ENCODE measurements around the gene HSPA12A. TPM values are rescaled to one million over a fixed set of nuclear protein-coding genes. Genes with fewer than 3 reads are reported as not detected.
A peak's percentile ranks its signal among the peaks of the same experiment; 100 is the strongest.

HSPA12A gene
- total and polyA plus RNA-seq, 2 donors, result 1.7 to 4.4 TPM

DNA sequence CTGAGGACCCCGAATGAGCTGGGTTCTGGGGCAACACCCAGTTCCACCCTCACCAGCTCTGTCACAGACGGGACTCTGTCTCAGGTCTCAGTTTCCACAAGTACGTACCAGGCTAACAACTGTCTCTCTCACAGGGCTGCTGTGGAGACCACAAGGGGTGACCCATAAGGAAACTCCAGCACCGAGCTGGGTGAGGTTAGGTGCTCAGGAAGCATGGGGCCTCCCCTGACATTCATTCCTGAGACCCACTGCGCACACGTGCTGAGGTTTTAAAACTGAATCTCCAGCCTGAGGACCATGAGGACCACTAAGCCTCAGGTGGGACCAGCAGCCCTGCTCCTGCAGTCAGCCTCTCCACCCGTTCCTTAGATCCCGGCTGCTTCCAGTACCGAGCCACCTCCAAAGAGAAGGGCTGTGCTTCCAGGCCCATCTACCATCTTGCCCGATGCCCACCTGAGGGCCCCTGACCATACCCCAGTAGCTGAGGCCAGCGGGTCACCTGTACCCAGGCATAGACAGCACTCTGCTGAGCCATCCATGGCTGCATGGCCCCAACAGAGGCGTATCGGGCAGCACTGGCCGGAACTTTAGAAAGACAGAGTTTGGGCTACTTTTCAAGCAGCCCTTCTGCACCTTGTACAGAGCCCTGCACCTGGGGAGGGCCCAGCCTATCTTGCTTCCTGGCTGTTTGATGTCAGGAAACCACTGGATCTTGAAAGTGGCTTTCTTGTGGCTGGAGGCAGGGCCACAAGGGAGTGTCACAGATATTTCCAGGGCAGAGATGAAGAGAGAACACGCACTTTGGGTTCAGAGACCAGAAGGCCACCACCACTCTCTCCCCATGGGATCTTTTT, 18.7 kb downstream of the HSPA12A start:
- Histone ChIP-seq H3K27me3 (ENCODE audit: control insufficient read depth in 2 of 2, insufficient read depth in 1 of 2, low read length in 1 of 2) (peaks cover 25 to 89% of the 10 kb centered on the region in 2 donors), H3K4me3 (ENCODE audit: low read length in 2 of 2) (no peak overlapping the region), H3K9me3 (ENCODE audit: control insufficient read depth in 2 of 2, insufficient read depth in 1 of 2, low read length in 1 of 2) (no peaks in the 10 kb centered on the region), H3K27ac (ENCODE audit: low read depth in 1 of 2, low read length in 1 of 2) (no peak overlapping the region), H3K36me3 (ENCODE audit: control insufficient read depth in 2 of 2, insufficient read depth in 2 of 2, low read length in 1 of 2) (no peaks in the 10 kb centered on the region), H3K4me1 (ENCODE audit: control insufficient read depth in 2 of 2, insufficient read depth in 2 of 2, low read length in 2 of 2) (peaks cover 15 to 21% of the 10 kb centered on the region in 2 donors)
- WGBS, result 63% methylated on average over 15 of the region's 15 CpGs
- DNase-seq (ENCODE audit: low read depth in 6 of 9, low spot score in 9 of 9), result peak in 8 of 9 donors; percentile 12 to 84 (median 44)

GRCh38 chr10:116722736-116723427, 19.5 kb downstream of the HSPA12A start:
- WGBS, result 96% methylated on average over 6 of the region's 6 CpGs
- no peak for DNase-seq (ENCODE audit: low read depth in 6 of 9, low spot score in 9 of 9)

DNA sequence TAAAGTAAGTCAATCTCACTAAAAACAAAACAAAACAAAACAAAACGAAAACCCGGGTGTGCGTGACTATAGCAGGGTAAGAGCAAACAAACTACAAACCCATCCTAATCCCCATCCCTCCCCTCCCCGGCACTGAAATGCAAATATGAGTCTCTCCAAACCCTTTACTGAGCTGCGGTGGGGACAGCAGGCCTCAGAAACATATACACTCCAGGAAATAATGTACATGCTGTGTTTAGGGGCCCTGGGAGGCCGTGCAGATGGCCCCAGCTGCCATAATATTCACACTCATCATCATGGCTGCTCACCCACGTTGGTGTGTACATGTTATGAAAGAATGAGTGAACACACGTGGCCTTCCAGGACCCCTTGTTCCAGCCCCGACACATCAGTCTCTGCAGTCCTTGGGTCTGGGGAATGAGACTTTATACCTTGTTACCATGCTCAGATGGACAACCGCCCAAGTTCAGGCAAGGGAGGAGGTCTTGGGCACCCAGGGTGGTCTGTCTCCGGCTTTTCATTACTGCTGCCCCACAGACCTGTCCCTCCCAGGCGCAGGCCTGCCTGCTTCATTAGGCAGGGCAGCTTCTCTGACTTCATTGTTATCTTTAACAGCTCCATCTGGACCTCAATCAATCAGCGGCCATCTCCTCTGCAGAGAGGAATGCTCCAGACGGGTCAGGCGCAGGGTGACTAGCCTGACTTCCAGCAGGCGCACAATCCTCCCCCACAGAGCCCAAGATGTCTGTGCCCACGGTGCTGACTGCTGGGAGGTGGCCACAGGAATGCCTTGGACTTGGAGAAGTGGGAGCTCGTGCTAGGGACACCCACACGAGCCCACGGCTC, 20.6 kb downstream of the HSPA12A start:
- no peaks in the 10 kb centered on the region for H3K9me3 ChIP-seq (ENCODE audit: control insufficient read depth in 2 of 2, insufficient read depth in 1 of 2, low read length in 1 of 2)
- H3K4me3 ChIP-seq (ENCODE audit: low read length in 2 of 2), result no peak overlapping the region
- H3K27ac ChIP-seq (ENCODE audit: low read depth in 1 of 2, low read length in 1 of 2), result no peak overlapping the region
- 79% methylated on average over 20 of the region's 20 CpGs for WGBS
- no peaks in the 10 kb centered on the region for H3K36me3 ChIP-seq (ENCODE audit: control insufficient read depth in 2 of 2, insufficient read depth in 2 of 2, low read length in 1 of 2)
- peaks cover 22 to 92% of the 10 kb centered on the region in 2 donors for H3K27me3 ChIP-seq (ENCODE audit: control insufficient read depth in 2 of 2, insufficient read depth in 1 of 2, low read length in 1 of 2)
- H3K4me1 ChIP-seq (ENCODE audit: control insufficient read depth in 2 of 2, insufficient read depth in 2 of 2, low read length in 2 of 2), result peaks cover 15 to 21% of the 10 kb centered on the region in 2 donors
- DNase-seq (ENCODE audit: low read depth in 6 of 9, low spot score in 9 of 9), result no peak

More at GRCh38 chr10:116722736-116723427, 19.5 kb downstream of the HSPA12A start:
- H3K27ac ChIP-seq (ENCODE audit: low read depth in 1 of 2, low read length in 1 of 2), result no peak overlapping the region
- no peak overlapping the region for H3K4me3 ChIP-seq (ENCODE audit: low read length in 2 of 2)
- no peaks in the 10 kb centered on the region for H3K36me3 ChIP-seq (ENCODE audit: control insufficient read depth in 2 of 2, insufficient read depth in 2 of 2, low read length in 1 of 2)
- no peaks in the 10 kb centered on the region for H3K9me3 ChIP-seq (ENCODE audit: control insufficient read depth in 2 of 2, insufficient read depth in 1 of 2, low read length in 1 of 2)
- peaks cover 22 to 89% of the 10 kb centered on the region in 2 donors for H3K27me3 ChIP-seq (ENCODE audit: control insufficient read depth in 2 of 2, insufficient read depth in 1 of 2, low read length in 1 of 2)
- H3K4me1 ChIP-seq (ENCODE audit: control insufficient read depth in 2 of 2, insufficient read depth in 2 of 2, low read length in 2 of 2), result peaks cover 15 to 21% of the 10 kb centered on the region in 2 donors

DNA sequence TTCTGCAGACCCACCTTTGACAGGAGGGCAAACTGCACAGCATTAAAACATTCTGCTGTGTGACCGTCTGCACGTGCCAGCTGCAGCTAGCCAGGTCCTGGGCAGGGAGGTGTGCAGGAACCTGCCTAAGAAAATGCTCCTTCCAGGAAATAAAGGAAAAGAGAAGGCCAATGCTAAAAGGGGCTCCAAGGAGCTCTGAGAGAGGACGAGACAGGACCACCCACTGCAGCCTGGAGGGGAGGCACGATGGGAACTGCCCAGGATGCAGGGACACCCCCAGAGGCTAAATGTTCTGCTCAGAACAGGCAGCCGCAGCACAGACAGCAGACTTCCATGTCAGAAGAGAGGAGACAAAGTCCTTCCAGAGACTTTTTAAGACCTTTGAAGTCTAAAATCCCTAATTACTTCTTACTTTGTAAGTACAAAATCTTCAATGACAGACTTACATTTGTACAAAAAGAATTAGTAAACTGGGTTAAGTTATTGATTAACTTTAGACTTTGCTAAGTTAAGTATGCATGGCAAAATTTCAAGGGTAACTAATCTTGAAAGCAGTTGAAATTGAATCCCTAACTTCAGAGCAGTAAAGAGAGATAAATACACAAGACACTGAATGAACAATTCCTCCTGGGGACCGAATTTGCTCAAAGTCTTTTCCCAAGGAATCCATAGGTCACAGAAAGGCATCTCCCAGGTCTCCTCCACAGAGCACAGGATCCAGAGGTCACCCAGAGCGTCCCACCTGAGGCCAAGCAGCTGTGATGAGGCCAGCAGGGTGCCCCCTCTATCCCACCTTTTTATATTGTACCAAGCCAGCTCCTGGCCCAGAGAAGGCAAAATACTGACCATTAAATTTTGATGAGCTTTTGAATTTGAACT, 21.5 kb downstream of the HSPA12A start:
- no peak overlapping the region for H3K4me3 ChIP-seq (ENCODE audit: low read length in 2 of 2)
- 70% methylated on average over 7 of the region's 7 CpGs for WGBS
- H3K27ac ChIP-seq (ENCODE audit: low read depth in 1 of 2, low read length in 1 of 2), result no peak overlapping the region
- peaks cover 15 to 21% of the 10 kb centered on the region in 2 donors for H3K4me1 ChIP-seq (ENCODE audit: control insufficient read depth in 2 of 2, insufficient read depth in 2 of 2, low read length in 2 of 2)
- DNase-seq (ENCODE audit: low read depth in 6 of 9, low spot score in 9 of 9), result no peak
- H3K27me3 ChIP-seq (ENCODE audit: control insufficient read depth in 2 of 2, insufficient read depth in 1 of 2, low read length in 1 of 2), result peaks cover 19 to 88% of the 10 kb centered on the region in 2 donors
- no peaks in the 10 kb centered on the region for H3K36me3 ChIP-seq (ENCODE audit: control insufficient read depth in 2 of 2, insufficient read depth in 2 of 2, low read length in 1 of 2)
- H3K9me3 ChIP-seq (ENCODE audit: control insufficient read depth in 2 of 2, insufficient read depth in 1 of 2, low read length in 1 of 2), result no peaks in the 10 kb centered on the region

DNA sequence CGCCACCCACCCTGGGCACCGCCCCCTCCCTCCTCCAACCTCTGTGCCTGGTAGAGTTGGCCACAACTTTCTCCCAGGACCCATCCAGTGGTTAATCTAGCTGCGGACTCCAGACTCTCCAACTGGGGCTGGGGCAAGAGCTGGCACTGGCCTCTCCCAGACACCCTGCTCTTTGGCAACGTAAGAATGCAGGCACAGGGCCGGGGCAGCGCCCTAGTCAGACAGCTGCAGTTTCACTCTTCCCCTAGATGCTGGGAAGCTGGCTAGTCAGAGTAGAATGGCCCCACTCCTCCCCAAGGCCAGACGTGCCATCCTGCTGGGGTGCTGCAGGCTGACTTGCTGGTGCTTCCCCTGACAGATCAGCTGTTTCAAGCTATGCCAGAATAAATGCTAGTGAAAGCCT, 22.1 kb downstream of the HSPA12A start:
- Histone ChIP-seq H3K4me3 (ENCODE audit: low read length in 2 of 2) (no peak overlapping the region), H3K27ac (ENCODE audit: low read depth in 1 of 2, low read length in 1 of 2) (no peak overlapping the region), H3K4me1 (ENCODE audit: control insufficient read depth in 2 of 2, insufficient read depth in 2 of 2, low read length in 2 of 2) (peaks cover 15 to 21% of the 10 kb centered on the region in 2 donors), H3K36me3 (ENCODE audit: control insufficient read depth in 2 of 2, insufficient read depth in 2 of 2, low read length in 1 of 2) (no peaks in the 10 kb centered on the region), H3K27me3 (ENCODE audit: control insufficient read depth in 2 of 2, insufficient read depth in 1 of 2, low read length in 1 of 2) (peaks cover 21 to 86% of the 10 kb centered on the region in 2 donors), H3K9me3 (ENCODE audit: control insufficient read depth in 2 of 2, insufficient read depth in 1 of 2, low read length in 1 of 2) (no peaks in the 10 kb centered on the region)
- DNase-seq (ENCODE audit: low read depth in 6 of 9, low spot score in 9 of 9), result no peak
- 85% methylated on average over 7 of the region's 7 CpGs for WGBS

DNA sequence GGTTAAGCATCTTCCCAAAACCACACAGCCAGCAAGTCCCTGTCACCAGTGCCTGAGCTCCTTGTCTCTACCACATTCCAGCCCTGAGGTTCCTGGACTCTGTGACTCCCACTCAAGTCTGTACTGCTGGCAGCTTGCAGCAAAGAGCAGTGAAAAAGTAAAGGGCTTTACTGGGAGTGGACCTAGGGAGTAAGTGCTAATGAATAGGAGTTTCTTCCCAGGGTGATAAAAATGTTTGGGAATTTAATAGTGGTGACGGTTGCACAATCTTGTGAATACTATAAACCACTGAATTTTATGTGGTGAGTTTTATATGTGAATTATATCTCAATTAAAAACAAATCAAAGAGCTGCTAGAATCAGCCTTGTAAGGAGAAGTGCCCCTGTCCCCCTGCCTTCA, 22.6 kb downstream of the HSPA12A start:
- Histone ChIP-seq H3K9me3 (ENCODE audit: control insufficient read depth in 2 of 2, insufficient read depth in 1 of 2, low read length in 1 of 2) (no peaks in the 10 kb centered on the region), H3K27me3 (ENCODE audit: control insufficient read depth in 2 of 2, insufficient read depth in 1 of 2, low read length in 1 of 2) (peaks cover 23 to 84% of the 10 kb centered on the region in 2 donors), H3K4me3 (ENCODE audit: low read length in 2 of 2) (no peak overlapping the region), H3K27ac (ENCODE audit: low read depth in 1 of 2, low read length in 1 of 2) (no peak overlapping the region), H3K36me3 (ENCODE audit: control insufficient read depth in 2 of 2, insufficient read depth in 2 of 2, low read length in 1 of 2) (no peaks in the 10 kb centered on the region), H3K4me1 (ENCODE audit: control insufficient read depth in 2 of 2, insufficient read depth in 2 of 2, low read length in 2 of 2) (peaks cover 15 to 17% of the 10 kb centered on the region in 2 donors)
- WGBS, result 95% methylated on average over 1 of the region's 1 CpG
- no peak for DNase-seq (ENCODE audit: low read depth in 6 of 9, low spot score in 9 of 9)

DNA sequence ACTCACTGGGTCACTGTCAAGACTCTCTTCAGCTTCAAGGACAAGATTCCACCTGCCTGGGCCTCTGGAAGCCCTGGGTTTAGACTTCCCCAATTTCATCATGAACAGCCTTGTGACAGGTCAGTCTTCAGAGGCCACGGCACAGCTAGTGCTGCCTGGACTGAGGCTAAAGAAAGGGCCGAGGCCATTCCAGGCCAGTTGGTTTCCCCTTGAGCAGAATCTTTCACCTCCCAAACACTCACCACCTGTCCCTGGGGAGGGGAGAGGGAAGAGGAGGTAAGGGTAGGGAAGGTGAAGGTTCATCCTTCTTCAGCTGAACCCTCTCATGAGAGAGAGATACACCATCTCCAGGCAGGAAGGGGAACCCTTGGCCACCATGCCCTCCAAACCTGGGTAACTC, 24.3 kb downstream of the HSPA12A start:
- H3K4me3 ChIP-seq (ENCODE audit: low read length in 2 of 2), result no peak overlapping the region
- no peak for DNase-seq (ENCODE audit: low read depth in 6 of 9, low spot score in 9 of 9)
- H3K27me3 ChIP-seq (ENCODE audit: control insufficient read depth in 2 of 2, insufficient read depth in 1 of 2, low read length in 1 of 2), result peaks cover 25 to 82% of the 10 kb centered on the region in 2 donors
- no peaks in the 10 kb centered on the region for H3K36me3 ChIP-seq (ENCODE audit: control insufficient read depth in 2 of 2, insufficient read depth in 2 of 2, low read length in 1 of 2)
- peaks cover 0 to under 1% of the 10 kb centered on the region in 2 donors for H3K4me1 ChIP-seq (ENCODE audit: control insufficient read depth in 2 of 2, insufficient read depth in 2 of 2, low read length in 2 of 2)
- WGBS, result 86% methylated on average over 2 of the region's 2 CpGs
- H3K9me3 ChIP-seq (ENCODE audit: control insufficient read depth in 2 of 2, insufficient read depth in 1 of 2, low read length in 1 of 2), result no peaks in the 10 kb centered on the region
- H3K27ac ChIP-seq (ENCODE audit: low read depth in 1 of 2, low read length in 1 of 2), result no peak overlapping the region

DNA sequence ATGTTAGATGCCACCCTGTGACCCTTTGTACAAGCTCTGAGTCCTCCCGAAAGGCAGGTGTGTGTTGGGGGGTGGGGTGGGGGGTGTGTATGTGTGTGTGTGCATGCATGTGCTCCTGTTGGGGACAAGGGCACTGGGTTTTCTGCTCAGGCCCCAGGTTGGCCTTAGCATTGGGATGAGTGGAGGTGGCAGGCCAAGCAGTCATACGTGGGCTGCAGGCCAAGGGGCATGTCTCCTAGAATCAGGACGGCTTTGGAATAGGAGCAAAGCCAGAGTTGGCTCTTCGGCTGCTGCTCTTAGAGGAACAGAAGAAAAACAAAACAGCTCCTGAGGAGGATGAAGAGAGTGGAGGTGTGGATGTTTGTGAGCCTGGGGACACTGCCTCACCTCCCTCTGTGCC, 26.0 kb downstream of the HSPA12A start:
- Histone ChIP-seq H3K36me3 (ENCODE audit: control insufficient read depth in 2 of 2, insufficient read depth in 2 of 2, low read length in 1 of 2) (no peaks in the 10 kb centered on the region), H3K9me3 (ENCODE audit: control insufficient read depth in 2 of 2, insufficient read depth in 1 of 2, low read length in 1 of 2) (no peaks in the 10 kb centered on the region), H3K27me3 (ENCODE audit: control insufficient read depth in 2 of 2, insufficient read depth in 1 of 2, low read length in 1 of 2) (peaks cover 23 to 65% of the 10 kb centered on the region in 2 donors), H3K27ac (ENCODE audit: low read depth in 1 of 2, low read length in 1 of 2) (no peak overlapping the region), H3K4me3 (ENCODE audit: low read length in 2 of 2) (no peak overlapping the region), H3K4me1 (ENCODE audit: control insufficient read depth in 2 of 2, insufficient read depth in 2 of 2, low read length in 2 of 2) (no peaks in the 10 kb centered on the region)
- WGBS, result 90% methylated on average over 4 of the region's 4 CpGs
- no peak for DNase-seq (ENCODE audit: low read depth in 6 of 9, low spot score in 9 of 9)

Measured in thymus (tissue), 11 donors.